Hepatocyte (in vitro differentiated cells): ENCODE measurements around the gene ADNP2.

Experiments used
- EZH2phosphoT487 ChIP-seq: fragments of 200-600 bp; sonication (generic); IDR thresholded peaks from one replicate; pipeline ENCODE4 v1.6.1; 2018; ENCODE audit warnings: antibody characterized with exemption, mild to moderate bottlenecking, low read depth, moderate library complexity; ENCODE audit not compliant: unreplicated experiment, severe bottlenecking
- TF ChIP-seq, protein P1 (sequence below): fragments of 200-600 bp; sonication (generic); IDR thresholded peaks from 2 replicates; pipeline ENCODE4 v1.5.1; 2016; ENCODE audit warnings: antibody characterized with exemption, mild to moderate bottlenecking; ENCODE audit not compliant: poor library complexity

DNA sequence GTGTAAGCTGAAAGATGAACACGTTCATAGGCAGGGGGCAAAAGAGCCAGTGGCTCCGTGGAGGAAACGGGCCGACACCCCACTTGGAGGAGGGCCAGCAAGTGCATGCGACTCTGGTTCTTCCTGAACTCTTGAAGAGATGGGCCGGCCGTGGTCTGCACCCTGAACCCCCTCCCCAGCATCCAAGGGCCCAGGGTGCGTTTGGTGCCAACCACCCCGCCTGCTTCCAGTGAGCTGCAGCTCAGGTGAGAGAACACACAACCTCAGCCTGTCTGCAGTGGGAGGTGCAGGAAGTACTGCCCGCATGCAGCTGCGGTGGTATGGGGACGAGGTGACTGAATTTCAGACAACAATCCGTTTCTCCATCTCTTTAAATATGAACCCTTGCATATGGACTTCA, 58.9 kb downstream of the ADNP2 start:
- TF ChIP-seq EZH2phosphoT487, result no peak
- TF ChIP-seq, protein P1, sequence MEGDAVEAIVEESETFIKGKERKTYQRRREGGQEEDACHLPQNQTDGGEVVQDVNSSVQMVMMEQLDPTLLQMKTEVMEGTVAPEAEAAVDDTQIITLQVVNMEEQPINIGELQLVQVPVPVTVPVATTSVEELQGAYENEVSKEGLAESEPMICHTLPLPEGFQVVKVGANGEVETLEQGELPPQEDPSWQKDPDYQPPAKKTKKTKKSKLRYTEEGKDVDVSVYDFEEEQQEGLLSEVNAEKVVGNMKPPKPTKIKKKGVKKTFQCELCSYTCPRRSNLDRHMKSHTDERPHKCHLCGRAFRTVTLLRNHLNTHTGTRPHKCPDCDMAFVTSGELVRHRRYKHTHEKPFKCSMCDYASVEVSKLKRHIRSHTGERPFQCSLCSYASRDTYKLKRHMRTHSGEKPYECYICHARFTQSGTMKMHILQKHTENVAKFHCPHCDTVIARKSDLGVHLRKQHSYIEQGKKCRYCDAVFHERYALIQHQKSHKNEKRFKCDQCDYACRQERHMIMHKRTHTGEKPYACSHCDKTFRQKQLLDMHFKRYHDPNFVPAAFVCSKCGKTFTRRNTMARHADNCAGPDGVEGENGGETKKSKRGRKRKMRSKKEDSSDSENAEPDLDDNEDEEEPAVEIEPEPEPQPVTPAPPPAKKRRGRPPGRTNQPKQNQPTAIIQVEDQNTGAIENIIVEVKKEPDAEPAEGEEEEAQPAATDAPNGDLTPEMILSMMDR, result no peak
